ENCODE data around the gene ENAH.

DNA sequence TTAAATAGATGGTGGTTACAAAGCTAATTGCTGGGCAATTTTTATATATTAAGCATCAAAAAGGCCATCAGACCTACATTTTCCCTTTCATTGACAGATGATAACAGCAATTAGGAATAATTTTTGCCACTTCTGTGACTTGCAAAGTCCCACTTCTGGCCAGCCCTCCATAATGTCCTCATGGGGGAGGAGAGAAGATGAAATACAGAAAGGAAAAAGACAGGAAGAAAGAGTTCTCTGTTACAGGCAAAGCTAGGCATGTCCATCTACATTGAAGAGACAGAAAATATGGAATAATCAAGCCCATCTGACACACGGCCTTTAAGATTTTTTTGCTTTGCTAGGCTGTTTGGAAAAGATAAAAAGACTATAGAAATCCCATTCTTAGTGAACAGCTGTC lies 108.0 kb downstream of the ENAH start:
- TF ChIP-seq CTBP1 (IDR thresholded peaks at IDR 0.05; ENCODE audit: borderline replicate concordance) (no peak), ELK3 (CRISPR knock-in tag; IDR thresholded peaks at IDR 0.05) (no peak), TAF1 (IDR thresholded peaks at IDR 0.05; ENCODE audit: control insufficient read depth, extremely low read depth, insufficient read depth, low read length, severe bottlenecking) (no peak), BACH1 (tag; IDR thresholded peaks at IDR 0.05) (no peak)
- TF ChIP-seq, protein P1, sequence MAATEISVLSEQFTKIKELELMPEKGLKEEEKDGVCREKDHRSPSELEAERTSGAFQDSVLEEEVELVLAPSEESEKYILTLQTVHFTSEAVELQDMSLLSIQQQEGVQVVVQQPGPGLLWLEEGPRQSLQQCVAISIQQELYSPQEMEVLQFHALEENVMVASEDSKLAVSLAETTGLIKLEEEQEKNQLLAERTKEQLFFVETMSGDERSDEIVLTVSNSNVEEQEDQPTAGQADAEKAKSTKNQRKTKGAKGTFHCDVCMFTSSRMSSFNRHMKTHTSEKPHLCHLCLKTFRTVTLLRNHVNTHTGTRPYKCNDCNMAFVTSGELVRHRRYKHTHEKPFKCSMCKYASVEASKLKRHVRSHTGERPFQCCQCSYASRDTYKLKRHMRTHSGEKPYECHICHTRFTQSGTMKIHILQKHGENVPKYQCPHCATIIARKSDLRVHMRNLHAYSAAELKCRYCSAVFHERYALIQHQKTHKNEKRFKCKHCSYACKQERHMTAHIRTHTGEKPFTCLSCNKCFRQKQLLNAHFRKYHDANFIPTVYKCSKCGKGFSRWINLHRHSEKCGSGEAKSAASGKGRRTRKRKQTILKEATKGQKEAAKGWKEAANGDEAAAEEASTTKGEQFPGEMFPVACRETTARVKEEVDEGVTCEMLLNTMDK (IDR thresholded peaks at IDR 0.05; ENCODE audit: borderline replicate concordance, insufficient read depth, low read depth, low read length, poor library complexity, severe bottlenecking) = no peak
- TF ChIP-seq, protein P2, sequence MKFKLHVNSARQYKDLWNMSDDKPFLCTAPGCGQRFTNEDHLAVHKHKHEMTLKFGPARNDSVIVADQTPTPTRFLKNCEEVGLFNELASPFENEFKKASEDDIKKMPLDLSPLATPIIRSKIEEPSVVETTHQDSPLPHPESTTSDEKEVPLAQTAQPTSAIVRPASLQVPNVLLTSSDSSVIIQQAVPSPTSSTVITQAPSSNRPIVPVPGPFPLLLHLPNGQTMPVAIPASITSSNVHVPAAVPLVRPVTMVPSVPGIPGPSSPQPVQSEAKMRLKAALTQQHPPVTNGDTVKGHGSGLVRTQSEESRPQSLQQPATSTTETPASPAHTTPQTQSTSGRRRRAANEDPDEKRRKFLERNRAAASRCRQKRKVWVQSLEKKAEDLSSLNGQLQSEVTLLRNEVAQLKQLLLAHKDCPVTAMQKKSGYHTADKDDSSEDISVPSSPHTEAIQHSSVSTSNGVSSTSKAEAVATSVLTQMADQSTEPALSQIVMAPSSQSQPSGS (CRISPR knock-in tag; IDR thresholded peaks at IDR 0.05) = no peak
